Left ventricle myocardium inferior (tissue), 1 donor: ENCODE measurements around the gene GBA2. TPM values are rescaled to one million over a fixed set of nuclear protein-coding genes. Genes with fewer than 3 reads are reported as not detected.

Source experiments
- DNase-seq: peaks from one replicate; pipeline ENCODE4 v3.0.0-alpha.2; 2020
- H3K27ac ChIP-seq: fragments of 200-600 bp; replicated peaks from 2 replicates; pipeline ENCODE4 v1.8.0; 2021
- H3K27me3 ChIP-seq: fragments of 200-600 bp; 2 replicates; pipeline ENCODE4 v1.8.0; 2021; ENCODE audit warnings: low read depth
- H3K36me3 ChIP-seq: fragments of 200-600 bp; 2 replicates; pipeline ENCODE4 v1.8.0; 2021
- H3K4me1 ChIP-seq: fragments of 200-600 bp; 2 replicates; pipeline ENCODE4 v1.8.0; 2021
- H3K4me3 ChIP-seq: fragments of 200-600 bp; 2 replicates; pipeline ENCODE4 v1.8.0; 2021; ENCODE audit warnings: mild to moderate bottlenecking, moderate library complexity
- H3K9me3 ChIP-seq: fragments of 200-600 bp; replicated peaks from 2 replicates; pipeline ENCODE4 v1.8.0; 2021
- CTCF ChIP-seq: fragments of 200-600 bp; IDR thresholded peaks from 2 replicates; pipeline ENCODE4 v1.8.0; 2021; ENCODE audit warnings: antibody characterized with exemption, mild to moderate bottlenecking, borderline replicate concordance
- intact Hi-C: fragments of 100-400 bp; cut with micrococcal nuclease; formaldehyde crosslinking; loops from one replicate; pipeline ENCODE4 v1.11.0; 2022
- total RNA-seq: library from RNA; stranded (reverse); fragmentation: NEBNext Ultra II Directional; extraction: Animal tissue kit (Norgen Biotek cat#: 25700); gene quantifications from one replicate; pipeline ENCODE4 v1.2.1, GENCODE V29; 2021
- donor health status: DM: no; HTN: yes; CAD: no; lungs with severe emphysema.

The GBA2 gene
- total RNA-seq, 1 donor from 2014 or later, result 75.0 TPM

DNA sequence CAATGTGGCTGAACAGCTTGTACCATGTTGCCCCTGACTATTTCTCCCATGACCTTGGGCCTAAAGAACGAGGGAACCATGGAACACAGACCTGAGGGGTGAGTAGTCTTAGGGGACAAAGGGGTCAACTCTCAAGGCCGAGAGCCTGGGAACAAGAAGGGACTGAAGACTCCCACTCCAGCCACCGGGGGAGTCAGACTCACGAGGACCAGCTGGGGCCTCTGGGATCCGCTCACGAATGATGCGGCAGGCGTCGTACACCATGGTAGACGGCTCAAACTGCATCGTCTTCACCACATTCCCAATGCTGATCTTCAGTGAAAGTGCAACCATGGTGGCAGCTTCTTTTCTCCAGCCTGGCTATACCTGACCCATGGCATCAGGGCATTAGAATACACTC is 23.7 kb downstream of the GBA2 start:
- intact Hi-C loops, result no loop called here
- no peak overlapping the region for H3K27ac ChIP-seq
- no peak for TF ChIP-seq CTCF
- no peak for DNase-seq
- H3K9me3 ChIP-seq, result no peaks in the 10 kb centered on the region
- H3K36me3 ChIP-seq, result peaks cover 60% of the 10 kb centered on the region
- H3K4me1 ChIP-seq, result peaks cover 49% of the 10 kb centered on the region
- H3K27me3 ChIP-seq, result no peaks in the 10 kb centered on the region
- H3K4me3 ChIP-seq, result no peak overlapping the region

- peaks cover 72% of the 10 kb centered on the region for H3K36me3 ChIP-seq
- intact Hi-C loops, result no loop called here
Measured at GRCh38 chr9:35723908-35724307, 25.1 kb downstream of the GBA2 start.

DNA sequence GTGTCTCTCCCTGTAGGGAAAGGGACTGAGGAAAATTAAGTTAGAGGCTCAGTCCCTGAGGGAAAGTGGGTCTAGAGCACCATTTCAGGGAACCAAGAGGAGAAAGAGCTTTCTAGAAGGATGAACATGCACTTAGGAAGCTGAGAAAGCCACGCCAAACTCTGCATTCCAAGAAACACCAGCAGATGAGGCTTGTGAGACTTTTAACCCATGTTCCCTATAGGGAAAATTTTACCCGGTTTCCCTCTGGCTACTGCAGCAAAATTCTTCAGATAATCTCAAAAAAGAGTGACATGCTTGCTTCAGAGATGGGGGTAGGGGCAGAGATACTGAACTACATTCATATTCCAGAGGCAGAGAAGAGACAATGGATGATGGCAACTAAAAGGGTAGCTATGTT is 25.6 kb downstream of the GBA2 start:
- DNase-seq, result no peak
- TF ChIP-seq CTCF, result no peak
- Histone ChIP-seq H3K36me3 (peaks cover 74% of the 10 kb centered on the region), H3K27me3 (no peaks in the 10 kb centered on the region), H3K27ac (no peak overlapping the region), H3K4me3 (no peak overlapping the region), H3K4me1 (peaks cover 29% of the 10 kb centered on the region), H3K9me3 (no peaks in the 10 kb centered on the region)
- intact Hi-C loops, result no loop called here

More at GRCh38 chr9:35723908-35724307, 25.1 kb downstream of the GBA2 start:
- Histone ChIP-seq H3K4me1 (peaks cover 34% of the 10 kb centered on the region), H3K9me3 (no peaks in the 10 kb centered on the region), H3K4me3 (no peak overlapping the region), H3K27me3 (no peaks in the 10 kb centered on the region), H3K27ac (no peak overlapping the region)
- DNase-seq, result no peak
- TF ChIP-seq CTCF, result no peak

DNA sequence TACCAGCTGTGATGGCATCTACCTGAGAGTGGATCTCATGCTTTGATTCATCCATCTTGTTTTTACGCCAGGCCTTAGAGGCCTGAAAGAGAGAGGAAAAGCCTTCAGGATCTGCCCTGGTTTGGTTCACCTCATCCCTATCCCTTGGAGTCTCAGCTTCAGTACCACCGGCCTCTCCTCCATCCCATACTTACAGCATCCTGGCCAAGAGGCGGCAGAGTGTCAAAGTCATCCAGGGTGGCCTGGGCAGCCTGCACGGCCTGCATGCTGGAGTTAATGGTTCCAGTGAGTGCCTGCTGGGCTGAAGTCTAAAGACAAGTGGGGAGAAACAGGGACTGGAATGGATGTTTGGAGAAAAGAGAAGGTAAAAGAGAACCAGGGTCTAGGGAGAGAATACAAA is 29.5 kb downstream of the GBA2 start:
- no peak for DNase-seq
- no peak for TF ChIP-seq CTCF
- Histone ChIP-seq H3K4me3 (no peak overlapping the region), H3K36me3 (peaks cover 100% of the 10 kb centered on the region), H3K27me3 (no peaks in the 10 kb centered on the region), H3K27ac (no peak overlapping the region), H3K9me3 (no peaks in the 10 kb centered on the region), H3K4me1 (no peaks in the 10 kb centered on the region)
- intact Hi-C loops, result no loop called here

DNA sequence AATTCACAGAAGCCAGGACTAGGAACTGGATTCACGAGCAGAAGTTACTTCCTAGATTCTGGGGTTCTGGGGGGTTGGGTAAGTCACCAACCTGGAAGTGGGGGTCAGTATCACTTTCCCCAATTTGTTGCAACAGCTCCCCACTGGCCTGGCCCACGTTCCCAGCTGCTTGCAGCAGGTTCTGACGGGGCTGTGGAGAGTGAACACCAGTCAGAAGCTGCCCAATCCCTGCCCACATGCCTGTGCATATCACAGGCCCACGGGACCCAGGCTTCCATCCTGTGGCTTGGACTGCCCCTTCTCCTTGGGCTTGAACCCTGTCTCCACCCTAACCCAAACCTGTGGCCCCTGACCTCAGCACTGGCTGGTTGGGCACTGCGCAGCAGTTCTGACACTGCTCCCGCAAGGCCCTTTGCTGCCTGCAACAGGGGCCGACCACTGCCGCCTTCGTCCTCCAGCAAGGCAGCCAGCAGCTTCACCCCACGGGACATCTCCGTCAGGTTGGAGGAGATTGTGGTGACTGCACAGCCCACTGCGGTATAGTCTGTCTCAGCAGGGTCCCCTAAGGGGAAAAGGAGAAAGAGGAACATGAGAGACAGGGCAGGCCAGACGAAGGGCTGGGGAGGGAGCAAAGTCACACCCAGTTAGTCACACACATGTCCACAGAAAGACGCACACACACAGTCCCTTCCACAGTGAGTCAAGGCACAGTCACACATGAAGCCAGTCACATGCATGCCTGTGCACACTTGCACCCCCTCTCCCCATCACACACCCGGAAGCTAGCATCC is 30.1 kb downstream of the GBA2 start:
- Histone ChIP-seq H3K4me1 (no peaks in the 10 kb centered on the region), H3K36me3 (peaks cover 100% of the 10 kb centered on the region), H3K27ac (no peak overlapping the region), H3K27me3 (no peaks in the 10 kb centered on the region), H3K4me3 (no peak overlapping the region), H3K9me3 (no peaks in the 10 kb centered on the region)
- no peak for DNase-seq
- no peak for TF ChIP-seq CTCF
- intact Hi-C loops, result no loop called here
